Activated gamma-delta T cell treated with Interleukin-2 at 50 U/mL for 16 hours (primary cell): ENCODE measurements around the gene RPS6KA6.
"Not testable (repeated sequence)": the region's sequence is repeated elsewhere in the genome, so short reads cannot be mapped to it uniquely, and the experiment has no call there.

Experiments used
- DNase-seq: peaks from one replicate; pipeline ENCODE4 v3.0.0-alpha.2; 2020

The RPS6KA6 gene

GRCh38 chrX:84161641-84162040 lies 26.4 kb downstream of the RPS6KA6 start:
- no peak for DNase-seq

- no peak for DNase-seq
Observed at GRCh38 chrX:84160736-84161135, 27.3 kb downstream of the RPS6KA6 start.

GRCh38 chrX:84156821-84157220 lies 31.2 kb downstream of the RPS6KA6 start:
- DNase-seq: no peak

DNA sequence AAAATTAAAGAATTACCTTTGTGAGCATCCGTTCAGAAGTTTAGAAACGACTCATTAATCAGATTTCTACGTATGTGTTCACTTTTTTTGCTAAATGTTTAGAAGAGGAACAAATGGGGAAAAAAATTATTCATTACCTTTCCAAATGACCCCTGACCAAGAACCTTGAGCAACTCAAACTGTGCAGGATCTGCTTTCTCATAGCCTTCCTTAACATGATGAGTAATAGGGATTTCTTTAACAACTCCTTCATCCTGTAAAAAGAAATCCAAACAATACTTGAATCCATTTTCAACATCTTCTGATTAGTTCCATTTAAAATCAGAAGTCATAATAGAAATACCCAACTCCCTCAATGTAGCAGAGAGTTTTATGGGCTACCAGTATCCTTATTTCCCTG lies 32.1 kb downstream of the RPS6KA6 start:
- DNase-seq: no peak

- DNase-seq: no peak
Observed at GRCh38 chrX:84153538-84153937, 34.5 kb downstream of the RPS6KA6 start.

- DNase-seq: no peak
Observed at GRCh38 chrX:84144991-84145390, 43.0 kb downstream of the RPS6KA6 start.

- DNase-seq: no peak
Observed at GRCh38 chrX:84144281-84144680, 43.7 kb downstream of the RPS6KA6 start.

DNA sequence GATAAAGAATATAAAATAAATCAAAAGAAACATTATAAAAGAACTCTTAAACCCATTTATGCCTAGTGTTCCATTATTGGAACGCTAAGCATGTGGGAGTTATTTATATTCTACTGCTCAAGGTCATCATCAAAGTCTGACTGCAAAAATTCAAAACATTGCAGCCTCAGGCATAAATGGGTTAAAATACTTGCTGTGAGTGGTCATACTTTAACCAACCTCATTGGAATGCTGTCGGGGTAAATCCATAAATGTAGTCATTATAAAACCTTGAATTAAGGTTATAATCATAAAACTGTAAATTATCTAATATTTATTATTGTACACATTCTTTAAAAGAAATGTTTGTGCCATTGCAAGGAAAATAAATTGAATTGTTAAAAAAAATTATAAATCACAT lies 55.0 kb downstream of the RPS6KA6 start:
- DNase-seq: no peak

DNA sequence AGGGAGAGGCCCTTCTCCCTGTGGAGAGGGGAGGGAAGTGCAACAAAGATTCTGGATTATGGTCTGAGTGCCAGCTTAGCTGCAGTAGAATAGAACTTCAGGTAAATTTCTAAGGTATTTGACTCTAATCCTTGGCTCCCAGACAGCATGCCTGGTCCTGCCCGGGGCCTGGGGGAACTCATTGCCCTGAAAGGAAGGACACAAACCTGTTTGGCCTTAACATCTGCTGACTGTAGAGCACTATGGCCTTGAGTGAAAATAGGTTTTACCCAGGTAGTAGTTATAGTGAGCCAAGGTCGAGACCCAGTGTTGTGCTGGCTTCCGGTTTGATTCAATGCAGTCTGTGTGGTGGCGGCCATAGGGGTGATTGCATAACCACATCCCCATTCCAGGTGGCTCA lies 64.4 kb downstream of the RPS6KA6 start:
- no peak for DNase-seq

DNA sequence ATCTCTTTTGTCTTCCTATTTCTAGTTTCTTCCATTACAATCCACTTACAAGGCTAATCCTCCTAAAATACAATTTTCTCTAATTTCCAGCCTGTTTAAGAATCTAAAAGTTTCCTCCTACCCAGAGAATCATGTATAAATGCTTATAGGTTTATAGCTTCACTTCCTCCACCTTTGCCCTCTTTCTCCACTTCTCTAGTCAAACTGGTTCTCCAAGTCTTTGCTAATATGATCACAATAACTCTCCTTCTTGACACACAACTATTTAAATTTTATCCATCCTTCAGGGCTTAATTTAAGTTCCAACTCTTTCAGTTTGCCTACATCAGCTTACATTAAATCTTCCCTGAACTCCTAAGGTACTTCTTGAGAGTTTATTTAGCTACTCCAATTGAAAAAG lies 69.2 kb downstream of the RPS6KA6 start:
- no peak for DNase-seq

DNA sequence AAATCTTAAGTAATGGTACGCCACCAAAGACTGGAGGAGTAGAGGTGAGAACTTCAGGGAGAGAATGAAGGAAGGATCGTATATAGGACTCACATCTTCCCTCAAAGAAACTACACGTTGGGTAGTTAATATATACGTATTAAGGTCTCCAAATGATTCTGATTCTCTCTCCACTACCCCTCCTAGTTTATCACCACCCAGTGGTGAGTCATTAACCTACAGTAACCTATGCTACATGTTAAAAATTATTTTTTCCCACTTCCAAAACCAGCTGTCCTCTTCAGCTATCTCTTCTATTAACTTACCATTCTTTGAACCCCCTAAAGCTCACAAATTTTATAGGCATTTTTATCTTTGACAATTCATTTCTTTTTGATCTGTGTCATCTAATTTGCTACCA lies 69.7 kb downstream of the RPS6KA6 start:
- no peak for DNase-seq

GRCh38 chrX:84108584-84108983 lies 79.4 kb downstream of the RPS6KA6 start:
- no peak for DNase-seq

GRCh38 chrX:84099120-84099519 lies 88.9 kb downstream of the RPS6KA6 start:
- no peak for DNase-seq

GRCh38 chrX:84079479-84080197 lies 108.4 kb downstream of the RPS6KA6 start:
- not testable (repeated sequence) for DNase-seq

DNA sequence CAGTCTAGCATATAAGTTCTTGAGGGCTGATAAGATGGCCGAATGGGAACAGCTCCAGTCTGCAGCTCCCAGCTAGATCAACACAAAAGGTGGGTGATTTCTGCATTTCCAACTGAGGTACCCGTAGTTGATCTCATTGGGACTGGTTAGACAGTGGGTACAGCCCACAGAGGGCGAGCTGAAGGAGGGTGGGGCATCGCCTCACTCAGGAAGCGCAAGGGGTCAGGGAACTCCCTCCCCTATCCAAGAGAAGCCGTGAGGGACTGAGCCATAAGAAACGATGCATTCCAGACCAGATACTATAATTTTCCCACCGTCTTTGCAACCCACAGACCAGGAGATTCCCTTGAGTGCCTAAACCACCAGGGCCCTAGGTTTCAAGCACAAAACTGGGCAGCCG lies 109.0 kb downstream of the RPS6KA6 start:
- no peak for DNase-seq

GRCh38 chrX:84064814-84065213 lies 123.2 kb downstream of the RPS6KA6 start:
- no peak for DNase-seq

DNA sequence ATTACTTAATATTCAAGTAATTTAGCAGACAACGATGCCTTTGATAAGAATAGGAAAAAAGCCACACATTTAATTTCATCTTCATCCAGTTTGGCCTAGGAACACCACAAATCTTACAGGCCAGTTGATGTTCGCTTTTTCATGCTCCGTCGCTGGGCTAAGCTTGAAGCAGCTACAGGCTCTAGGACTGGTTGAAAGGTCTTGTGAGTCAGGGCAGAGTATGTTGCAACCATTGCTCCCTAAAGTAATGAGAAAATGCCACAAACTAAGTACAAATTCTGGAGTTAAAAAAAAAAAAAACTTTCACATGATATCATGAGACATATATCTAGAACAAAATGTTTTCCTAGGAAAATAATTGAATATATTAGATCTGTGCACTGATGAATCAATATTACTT lies 123.8 kb downstream of the RPS6KA6 start:
- no peak for DNase-seq

DNA sequence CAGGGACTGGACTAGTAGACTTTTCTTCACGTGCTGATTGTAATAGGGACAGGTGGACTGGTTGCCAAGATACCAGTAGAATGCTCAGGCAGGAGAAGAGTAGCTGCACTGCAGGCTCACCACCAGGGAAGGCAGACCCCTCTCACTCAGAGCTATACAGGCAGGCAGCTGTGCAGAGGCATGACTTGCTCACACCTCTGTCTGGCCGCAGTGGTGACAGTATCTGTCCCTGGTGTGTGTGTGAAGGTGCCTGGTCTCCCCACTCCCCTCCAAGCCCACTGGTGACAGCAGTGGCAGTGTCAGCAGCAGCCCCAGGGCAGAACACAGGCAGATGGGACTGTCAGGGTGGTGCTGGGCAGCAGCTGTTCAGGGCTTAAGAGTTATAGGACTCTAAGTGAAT lies 140.7 kb downstream of the RPS6KA6 start:
- DNase-seq: no peak

GRCh38 chrX:84046403-84046984 lies 141.5 kb downstream of the RPS6KA6 start:
- DNase-seq: no peak

GRCh38 chrX:84044051-84044450 lies 143.9 kb downstream of the RPS6KA6 start:
- no peak for DNase-seq
